Measurements from ENCODE around the gene ABCA9. TPM values are rescaled to one million over a fixed set of nuclear protein-coding genes. Genes with fewer than 3 reads are reported as not detected.
A peak's percentile ranks its signal among the peaks of the same experiment; 100 is the strongest.

ABCA9 gene
- total RNA-seq, 2 experiments from 2014 or later, result 0.47 TPM; not detected in 1

DNA sequence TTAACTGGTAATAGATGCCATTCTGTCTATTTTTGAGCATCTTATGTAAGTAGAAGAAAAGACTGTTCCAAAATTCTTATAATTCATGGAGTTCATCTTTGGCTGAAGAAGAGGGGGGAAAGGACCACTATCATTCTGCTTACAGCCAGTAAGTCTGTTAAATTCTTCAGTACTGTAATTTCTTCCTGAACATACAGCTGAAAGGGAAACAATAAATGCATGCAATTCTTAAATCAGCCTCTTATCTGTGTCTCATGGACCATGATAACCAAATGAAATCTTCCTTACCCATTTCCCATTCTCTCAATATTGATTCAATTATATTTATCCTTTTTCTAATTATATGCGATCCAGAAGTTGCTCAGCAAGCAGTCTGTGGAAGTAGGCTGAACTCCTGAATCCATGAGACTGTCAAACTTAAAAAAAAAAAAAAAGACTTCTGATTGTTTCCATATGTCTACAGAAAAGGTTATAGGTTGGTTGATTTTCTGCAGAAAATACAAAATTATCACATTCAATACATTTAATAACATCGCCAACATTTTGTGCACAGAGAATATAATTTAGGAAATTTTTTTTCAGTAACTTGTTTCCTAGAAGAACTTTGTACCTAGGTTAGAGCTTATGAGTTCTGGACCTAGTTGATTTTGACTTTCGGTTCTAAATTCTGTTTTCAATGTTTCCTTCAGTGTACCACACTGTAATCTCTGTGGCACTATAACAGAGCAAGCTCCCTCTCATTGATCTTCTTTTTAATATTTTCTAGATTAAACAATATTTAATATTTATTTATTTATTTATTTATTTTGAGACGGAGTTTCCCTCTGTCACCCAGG is 1.2 kb upstream of the ABCA9 start:
- no peak for DNase-seq (ENCODE audit: low spot score)
- TF ChIP-seq, protein P1, sequence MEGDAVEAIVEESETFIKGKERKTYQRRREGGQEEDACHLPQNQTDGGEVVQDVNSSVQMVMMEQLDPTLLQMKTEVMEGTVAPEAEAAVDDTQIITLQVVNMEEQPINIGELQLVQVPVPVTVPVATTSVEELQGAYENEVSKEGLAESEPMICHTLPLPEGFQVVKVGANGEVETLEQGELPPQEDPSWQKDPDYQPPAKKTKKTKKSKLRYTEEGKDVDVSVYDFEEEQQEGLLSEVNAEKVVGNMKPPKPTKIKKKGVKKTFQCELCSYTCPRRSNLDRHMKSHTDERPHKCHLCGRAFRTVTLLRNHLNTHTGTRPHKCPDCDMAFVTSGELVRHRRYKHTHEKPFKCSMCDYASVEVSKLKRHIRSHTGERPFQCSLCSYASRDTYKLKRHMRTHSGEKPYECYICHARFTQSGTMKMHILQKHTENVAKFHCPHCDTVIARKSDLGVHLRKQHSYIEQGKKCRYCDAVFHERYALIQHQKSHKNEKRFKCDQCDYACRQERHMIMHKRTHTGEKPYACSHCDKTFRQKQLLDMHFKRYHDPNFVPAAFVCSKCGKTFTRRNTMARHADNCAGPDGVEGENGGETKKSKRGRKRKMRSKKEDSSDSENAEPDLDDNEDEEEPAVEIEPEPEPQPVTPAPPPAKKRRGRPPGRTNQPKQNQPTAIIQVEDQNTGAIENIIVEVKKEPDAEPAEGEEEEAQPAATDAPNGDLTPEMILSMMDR (conservative IDR thresholded peaks at IDR 0.05; ENCODE audit: low read length), result no peak
- no peak for TF ChIP-seq EZH2phosphoT487 (IDR thresholded peaks at IDR 0.05; ENCODE audit: borderline replicate concordance, low read depth, low read length)
- Histone ChIP-seq H2AFZ (ENCODE audit: low read length) (peak overlapping the region; percentile 68), H3K36me3 (ENCODE audit: insufficient read depth, low read length) (no peaks in the 10 kb centered on the region), H3K4me1 (ENCODE audit: insufficient read depth, low read length, poor library complexity, severe bottlenecking) (peaks cover 28% of the 10 kb centered on the region), H3K4me2 (ENCODE audit: low read length) (peak overlapping the region; percentile 39), H3K27ac (ENCODE audit: low read depth, low read length, poor library complexity, severe bottlenecking) (no peak overlapping the region), H4K20me1 (ENCODE audit: insufficient read depth, low read length) (no peaks in the 10 kb centered on the region), H3K9me2 (ENCODE audit: insufficient read depth, low read length) (no peaks in the 10 kb centered on the region), H3K4me3 (ENCODE audit: low read depth, low read length, poor library complexity, severe bottlenecking) (no peak overlapping the region), H3K9me3 (ENCODE audit: low read length) (no peaks in the 10 kb centered on the region), H3K79me2 (ENCODE audit: insufficient read depth, low read depth, low read length) (no peaks in the 10 kb centered on the region)
- intact Hi-C loops (cut with micrococcal nuclease; ENCODE audit: unreplicated experiment), result loop anchor here (5.0 to 10.0 kb wide), 2 partner anchors 55 to 287 kb away; no protein-coding TSS in a partner anchor
- POLR2A ChIA-PET, result interaction anchor here (0.7 to 1.2 kb wide), 5 partner anchors 20 to 282 kb away, joined by 3 read pairs; no protein-coding TSS in a partner anchor
- no TSS peak for BruUV-seq (replicated peaks)
- CTCF ChIA-PET (ENCODE audit: unreplicated experiment), result no interaction called here

- intact Hi-C loops (cut with micrococcal nuclease; ENCODE audit: unreplicated experiment), result loop anchor here (5.0 to 10.0 kb wide), 2 partner anchors 58 to 285 kb away; no protein-coding TSS in a partner anchor
- BruUV-seq (replicated peaks), result no TSS peak
- Histone ChIP-seq H2AFZ (ENCODE audit: low read length) (no peak overlapping the region), H4K20me1 (ENCODE audit: insufficient read depth, low read length) (no peaks in the 10 kb centered on the region), H3K36me3 (ENCODE audit: insufficient read depth, low read length) (no peaks in the 10 kb centered on the region), H3K9me3 (ENCODE audit: low read length) (no peaks in the 10 kb centered on the region), H3K4me3 (ENCODE audit: low read depth, low read length, poor library complexity, severe bottlenecking) (no peak overlapping the region), H3K9me2 (ENCODE audit: insufficient read depth, low read length) (no peaks in the 10 kb centered on the region), H3K79me2 (ENCODE audit: insufficient read depth, low read depth, low read length) (no peaks in the 10 kb centered on the region), H3K4me2 (ENCODE audit: low read length) (no peak overlapping the region), H3K4me1 (ENCODE audit: insufficient read depth, low read length, poor library complexity, severe bottlenecking) (peaks cover 28% of the 10 kb centered on the region), H3K27ac (ENCODE audit: low read depth, low read length, poor library complexity, severe bottlenecking) (no peak overlapping the region)
- DNase-seq (ENCODE audit: low spot score), result no peak
- ChIA-PET POLR2A (interaction anchor here (0.6 to 1.2 kb wide), 6 partner anchors 14 to 174 kb away, joined by 3 to 8 read pairs (median 4); no protein-coding TSS in a partner anchor), CTCF (ENCODE audit: unreplicated experiment) (no interaction called here)
- TF ChIP-seq EZH2phosphoT487 (IDR thresholded peaks at IDR 0.05; ENCODE audit: borderline replicate concordance, low read depth, low read length), result no peak
- TF ChIP-seq, protein P1 (conservative IDR thresholded peaks at IDR 0.05; ENCODE audit: low read length), result no peak
These were observed 1.1 kb downstream of the ABCA9 start for GRCh38 chr17:69059458-69060175.
